ENCODE measurements around the gene PRPF8. TPM values are rescaled to one million over a fixed set of nuclear protein-coding genes. Genes with fewer than 3 reads are reported as not detected.
A peak's percentile ranks its signal among the peaks of the same experiment; 100 is the strongest.

The PRPF8 gene
- total and polyA plus RNA-seq, 10 of the 15 experiments (the other 5 are each of a cell fraction or from before 2014, with no cell fraction given): 77.2 to 337 (median 162) TPM

GRCh38 chr17:1716912-1717695, 32.4 kb upstream of the PRPF8 start (continued):
- TF ChIP-seq, protein P1, sequence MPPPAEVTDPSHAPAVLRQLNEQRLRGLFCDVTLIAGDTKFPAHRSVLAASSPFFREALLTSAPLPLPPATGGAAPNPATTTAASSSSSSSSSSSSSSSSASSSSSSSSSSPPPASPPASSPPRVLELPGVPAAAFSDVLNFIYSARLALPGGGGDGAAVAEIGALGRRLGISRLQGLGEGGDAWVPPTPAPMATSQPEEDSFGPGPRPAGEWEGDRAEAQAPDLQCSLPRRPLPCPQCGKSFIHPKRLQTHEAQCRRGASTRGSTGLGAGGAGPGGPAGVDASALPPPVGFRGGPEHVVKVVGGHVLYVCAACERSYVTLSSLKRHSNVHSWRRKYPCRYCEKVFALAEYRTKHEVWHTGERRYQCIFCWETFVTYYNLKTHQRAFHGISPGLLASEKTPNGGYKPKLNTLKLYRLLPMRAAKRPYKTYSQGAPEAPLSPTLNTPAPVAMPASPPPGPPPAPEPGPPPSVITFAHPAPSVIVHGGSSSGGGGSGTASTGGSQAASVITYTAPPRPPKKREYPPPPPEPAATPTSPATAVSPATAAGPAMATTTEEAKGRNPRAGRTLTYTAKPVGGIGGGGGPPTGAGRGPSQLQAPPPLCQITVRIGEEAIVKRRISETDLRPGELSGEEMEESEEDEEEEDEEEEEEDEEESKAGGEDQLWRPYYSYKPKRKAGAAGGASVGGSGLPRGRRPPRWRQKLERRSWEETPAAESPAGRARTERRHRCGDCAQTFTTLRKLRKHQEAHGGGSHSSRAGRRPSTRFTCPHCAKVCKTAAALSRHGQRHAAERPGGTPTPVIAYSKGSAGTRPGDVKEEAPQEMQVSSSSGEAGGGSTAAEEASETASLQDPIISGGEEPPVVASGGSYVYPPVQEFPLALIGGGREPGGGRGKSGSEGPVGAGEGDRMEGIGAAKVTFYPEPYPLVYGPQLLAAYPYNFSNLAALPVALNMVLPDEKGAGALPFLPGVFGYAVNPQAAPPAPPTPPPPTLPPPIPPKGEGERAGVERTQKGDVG (CRISPR knock-in tag; IDR thresholded peaks at IDR 0.05): no peak
- TF ChIP-seq FOXK2 (IDR thresholded peaks at IDR 0.05) (no peak), KDM1A (IDR thresholded peaks at IDR 0.05; ENCODE audit: borderline replicate concordance) (no peak), TCF7 (IDR thresholded peaks at IDR 0.05; ENCODE audit: borderline replicate concordance) (no peak), POLR2A (IDR thresholded peaks at IDR 0.05; ENCODE audit: low read depth, low read length) (peak; percentile 54), NFIC (IDR thresholded peaks at IDR 0.05; ENCODE audit: low read depth, low read length) (no peak), ASH2L (IDR thresholded peaks at IDR 0.05; ENCODE audit: borderline replicate concordance, low read depth) (no peak), RAD21 (IDR thresholded peaks at IDR 0.05; ENCODE audit: insufficient read depth, low read depth, low read length) (no peak), SMC3 (IDR thresholded peaks at IDR 0.05; ENCODE audit: borderline replicate concordance, low read length) (no peak), CEBPZ (IDR thresholded peaks at IDR 0.05; ENCODE audit: low read depth, low read length) (no peak), RELA (IDR thresholded peaks at IDR 0.05; ENCODE audit: borderline replicate concordance, partially characterized antibody) (no peak), KLF5 (IDR thresholded peaks at IDR 0.05; ENCODE audit: partially characterized antibody) (no peak), KAT2A (conservative IDR thresholded peaks at IDR 0.05; ENCODE audit: control insufficient read depth, low read depth, low read length) (no peak), GABPA (IDR thresholded peaks at IDR 0.05; ENCODE audit: low read depth) (no peak), GATAD2B (conservative IDR thresholded peaks at IDR 0.05; ENCODE audit: low read depth) (0 out of 2 replicates have a peak, but pooled peaks have one; percentile 12), MYC (IDR thresholded peaks at IDR 0.05; ENCODE audit: insufficient read depth, insufficient read length, insufficient replicate concordance, low read length, severe bottlenecking) (no peak), SIX5 (IDR thresholded peaks at IDR 0.05; ENCODE audit: low read depth, low read length, severe bottlenecking) (no peak)
- TF ChIP-seq, protein P2, sequence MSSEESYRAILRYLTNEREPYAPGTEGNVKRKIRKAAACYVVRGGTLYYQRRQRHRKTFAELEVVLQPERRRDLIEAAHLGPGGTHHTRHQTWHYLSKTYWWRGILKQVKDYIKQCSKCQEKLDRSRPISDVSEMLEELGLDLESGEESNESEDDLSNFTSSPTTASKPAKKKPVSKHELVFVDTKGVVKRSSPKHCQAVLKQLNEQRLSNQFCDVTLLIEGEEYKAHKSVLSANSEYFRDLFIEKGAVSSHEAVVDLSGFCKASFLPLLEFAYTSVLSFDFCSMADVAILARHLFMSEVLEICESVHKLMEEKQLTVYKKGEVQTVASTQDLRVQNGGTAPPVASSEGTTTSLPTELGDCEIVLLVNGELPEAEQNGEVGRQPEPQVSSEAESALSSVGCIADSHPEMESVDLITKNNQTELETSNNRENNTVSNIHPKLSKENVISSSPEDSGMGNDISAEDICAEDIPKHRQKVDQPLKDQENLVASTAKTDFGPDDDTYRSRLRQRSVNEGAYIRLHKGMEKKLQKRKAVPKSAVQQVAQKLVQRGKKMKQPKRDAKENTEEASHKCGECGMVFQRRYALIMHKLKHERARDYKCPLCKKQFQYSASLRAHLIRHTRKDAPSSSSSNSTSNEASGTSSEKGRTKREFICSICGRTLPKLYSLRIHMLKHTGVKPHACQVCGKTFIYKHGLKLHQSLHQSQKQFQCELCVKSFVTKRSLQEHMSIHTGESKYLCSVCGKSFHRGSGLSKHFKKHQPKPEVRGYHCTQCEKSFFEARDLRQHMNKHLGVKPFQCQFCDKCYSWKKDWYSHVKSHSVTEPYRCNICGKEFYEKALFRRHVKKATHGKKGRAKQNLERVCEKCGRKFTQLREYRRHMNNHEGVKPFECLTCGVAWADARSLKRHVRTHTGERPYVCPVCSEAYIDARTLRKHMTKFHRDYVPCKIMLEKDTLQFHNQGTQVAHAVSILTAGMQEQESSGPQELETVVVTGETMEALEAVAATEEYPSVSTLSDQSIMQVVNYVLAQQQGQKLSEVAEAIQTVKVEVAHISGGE (CRISPR knock-in tag; IDR thresholded peaks at IDR 0.05): no peak
- TF ChIP-seq, protein P3, sequence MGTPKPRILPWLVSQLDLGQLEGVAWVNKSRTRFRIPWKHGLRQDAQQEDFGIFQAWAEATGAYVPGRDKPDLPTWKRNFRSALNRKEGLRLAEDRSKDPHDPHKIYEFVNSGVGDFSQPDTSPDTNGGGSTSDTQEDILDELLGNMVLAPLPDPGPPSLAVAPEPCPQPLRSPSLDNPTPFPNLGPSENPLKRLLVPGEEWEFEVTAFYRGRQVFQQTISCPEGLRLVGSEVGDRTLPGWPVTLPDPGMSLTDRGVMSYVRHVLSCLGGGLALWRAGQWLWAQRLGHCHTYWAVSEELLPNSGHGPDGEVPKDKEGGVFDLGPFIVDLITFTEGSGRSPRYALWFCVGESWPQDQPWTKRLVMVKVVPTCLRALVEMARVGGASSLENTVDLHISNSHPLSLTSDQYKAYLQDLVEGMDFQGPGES (IDR thresholded peaks at IDR 0.05): peak; percentile 42; the same call in 1 of the 2 replicates
